DMS79 (cell line): ENCODE data around the gene MNX1.

Source experiments
- DNase-seq: peaks from one replicate; lab custom pipeline; 2025; lab: John Stamatoyannopoulos, UW

The MNX1 gene

DNA sequence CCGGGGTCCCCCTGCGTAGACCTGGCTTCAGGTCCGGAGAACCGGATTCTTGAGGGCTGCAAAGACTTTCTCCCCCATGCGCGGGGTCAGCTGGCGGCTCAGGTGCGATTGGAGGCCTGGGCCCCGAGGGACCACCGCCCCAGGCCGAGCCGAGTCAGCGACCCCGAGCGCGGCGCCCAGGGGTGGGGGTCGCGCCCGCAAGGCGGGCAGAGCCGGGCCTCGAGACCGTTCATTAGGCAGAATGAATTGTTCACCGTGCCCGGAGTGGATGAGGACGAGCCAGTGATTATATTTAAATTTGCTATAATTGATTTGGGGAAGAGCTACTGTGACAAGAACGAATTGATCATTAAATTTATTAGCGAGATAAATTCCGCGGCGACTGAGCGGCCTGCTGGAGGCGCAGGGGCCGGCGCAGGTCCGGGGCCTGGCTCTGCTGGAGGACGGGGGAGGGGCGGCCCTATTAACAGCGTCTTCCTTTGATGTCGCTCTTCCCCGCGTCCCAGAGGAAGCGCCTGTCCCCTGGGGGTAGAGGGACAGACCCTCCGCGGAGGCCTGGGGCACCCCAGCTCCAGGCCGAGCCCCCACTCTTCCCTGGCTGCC lies 7.5 kb downstream of the MNX1 start:
- DNase-seq, result no peak

DNA sequence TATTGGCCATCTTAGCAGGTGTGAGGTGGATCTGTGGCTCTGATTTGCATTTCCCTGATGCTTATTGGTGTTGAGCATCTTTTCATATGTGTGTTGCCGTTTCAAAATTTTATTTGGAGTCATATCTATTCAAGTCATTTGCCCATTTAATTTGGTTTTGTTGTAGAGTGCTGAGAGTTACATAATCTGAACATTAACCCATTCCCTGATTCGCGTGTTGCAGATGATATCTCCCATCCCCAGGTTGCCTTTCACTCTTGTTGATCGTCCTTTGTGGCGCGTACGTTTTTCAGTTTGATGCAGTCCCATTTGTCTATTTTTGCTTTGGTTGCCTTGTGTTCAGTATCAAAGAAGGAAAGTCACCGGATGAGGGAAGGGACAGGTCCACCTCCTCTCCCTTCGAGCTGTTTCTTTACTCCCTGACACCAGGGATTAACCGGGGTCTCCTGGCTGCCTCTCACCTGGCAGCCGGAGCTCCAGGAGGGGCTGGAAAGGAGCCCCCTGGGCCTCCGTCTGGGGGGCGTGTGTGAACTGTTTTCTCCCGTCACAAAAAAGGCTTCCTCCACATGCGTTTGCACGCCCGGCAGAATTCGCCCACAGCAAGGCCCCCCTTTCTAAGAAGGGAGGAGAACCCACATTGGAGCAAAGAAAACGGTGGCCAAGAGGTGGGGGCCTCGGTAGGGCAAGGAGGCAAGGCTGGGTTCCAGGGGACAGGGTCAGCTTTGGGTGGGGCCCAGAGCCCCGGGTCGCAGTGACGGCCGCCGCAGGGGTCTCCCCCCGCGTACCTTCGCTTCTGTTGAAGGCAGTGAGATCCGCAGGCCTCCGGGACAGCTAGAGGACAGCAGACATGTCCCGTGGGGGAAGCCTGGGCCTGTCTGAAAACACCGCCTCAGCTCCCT lies 8.3 kb downstream of the MNX1 start:
- DNase-seq, result no peak

DNA sequence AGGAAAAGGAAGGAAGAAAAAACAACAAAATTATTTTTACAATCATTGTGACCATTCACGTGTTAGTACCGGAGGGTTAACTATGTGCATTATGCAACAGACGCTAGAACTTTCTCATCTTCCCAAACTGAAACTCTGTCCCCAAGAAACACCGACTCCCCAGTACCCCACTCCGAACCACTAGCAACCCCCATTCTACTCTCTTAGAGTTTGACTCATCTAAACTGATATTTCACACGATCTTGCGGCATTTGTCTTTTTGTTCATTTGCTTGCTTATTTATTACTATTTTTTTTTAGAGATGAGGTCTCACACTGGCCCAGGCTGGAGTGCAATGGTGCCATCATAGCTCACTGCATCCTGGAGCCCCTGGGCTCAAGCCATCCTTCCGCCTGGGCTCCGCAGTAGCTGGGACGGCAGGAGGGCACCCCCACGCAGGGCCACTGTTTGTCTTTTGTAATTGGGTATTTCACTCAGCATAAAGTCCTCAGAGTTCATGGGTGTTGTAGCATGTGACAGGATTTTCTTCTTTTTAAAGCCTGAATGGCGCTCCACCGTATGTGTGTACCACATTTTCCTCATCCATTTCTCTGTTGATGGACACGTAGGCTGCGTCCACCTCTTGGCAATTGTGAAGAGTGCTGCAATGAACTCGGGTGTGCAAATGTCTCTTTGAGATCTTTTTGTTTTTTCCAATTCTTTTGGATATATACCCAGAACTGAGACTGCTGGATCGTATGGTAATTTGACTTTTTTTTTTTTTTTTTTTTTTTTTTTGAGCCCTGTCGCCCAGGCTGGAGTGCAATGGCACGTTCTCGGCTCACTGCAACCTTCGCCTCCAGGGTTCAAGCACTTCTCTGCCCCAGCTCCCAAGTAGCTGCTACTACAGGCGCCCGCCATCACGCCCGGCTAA lies 9.5 kb downstream of the MNX1 start:
- DNase-seq, result no peak

DNA sequence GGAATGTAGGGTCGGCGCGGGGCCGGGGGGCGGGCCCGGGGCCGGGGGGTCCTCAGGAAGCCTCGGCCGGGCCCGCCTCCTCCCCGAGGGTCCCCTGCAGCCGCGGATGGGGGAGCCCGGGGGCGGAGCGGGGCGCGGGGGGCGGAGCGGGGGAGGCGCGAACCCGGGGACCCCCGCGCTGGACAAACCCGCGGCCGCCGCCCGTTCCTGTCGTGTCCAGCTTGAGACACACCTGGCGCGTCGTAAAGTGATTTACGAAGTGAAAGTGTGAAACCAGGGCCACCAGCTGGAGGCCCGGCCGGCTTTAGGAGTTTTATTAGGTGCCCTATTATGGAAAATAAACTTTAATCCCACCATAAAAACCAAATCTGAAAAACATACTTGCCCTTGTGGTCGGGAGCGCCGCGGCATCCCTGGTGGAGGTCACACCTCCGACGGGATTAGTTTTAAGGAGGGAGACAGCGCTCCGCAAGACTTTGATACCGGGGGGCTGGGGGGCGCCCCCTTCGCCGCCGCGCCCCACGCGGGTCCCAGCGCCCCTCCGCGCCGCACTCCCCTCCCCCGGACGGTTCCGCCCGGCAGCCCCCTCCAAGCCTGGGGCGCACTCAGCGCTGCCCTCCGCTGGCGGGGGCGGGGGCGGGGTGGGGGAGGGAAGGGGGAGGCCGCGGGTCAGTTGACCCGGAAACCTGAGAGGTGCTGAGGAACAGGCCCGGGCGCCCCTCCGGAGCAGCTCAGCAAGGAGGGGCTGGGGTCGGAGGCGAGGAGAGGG lies 10.3 kb downstream of the MNX1 start:
- no peak for DNase-seq

DNA sequence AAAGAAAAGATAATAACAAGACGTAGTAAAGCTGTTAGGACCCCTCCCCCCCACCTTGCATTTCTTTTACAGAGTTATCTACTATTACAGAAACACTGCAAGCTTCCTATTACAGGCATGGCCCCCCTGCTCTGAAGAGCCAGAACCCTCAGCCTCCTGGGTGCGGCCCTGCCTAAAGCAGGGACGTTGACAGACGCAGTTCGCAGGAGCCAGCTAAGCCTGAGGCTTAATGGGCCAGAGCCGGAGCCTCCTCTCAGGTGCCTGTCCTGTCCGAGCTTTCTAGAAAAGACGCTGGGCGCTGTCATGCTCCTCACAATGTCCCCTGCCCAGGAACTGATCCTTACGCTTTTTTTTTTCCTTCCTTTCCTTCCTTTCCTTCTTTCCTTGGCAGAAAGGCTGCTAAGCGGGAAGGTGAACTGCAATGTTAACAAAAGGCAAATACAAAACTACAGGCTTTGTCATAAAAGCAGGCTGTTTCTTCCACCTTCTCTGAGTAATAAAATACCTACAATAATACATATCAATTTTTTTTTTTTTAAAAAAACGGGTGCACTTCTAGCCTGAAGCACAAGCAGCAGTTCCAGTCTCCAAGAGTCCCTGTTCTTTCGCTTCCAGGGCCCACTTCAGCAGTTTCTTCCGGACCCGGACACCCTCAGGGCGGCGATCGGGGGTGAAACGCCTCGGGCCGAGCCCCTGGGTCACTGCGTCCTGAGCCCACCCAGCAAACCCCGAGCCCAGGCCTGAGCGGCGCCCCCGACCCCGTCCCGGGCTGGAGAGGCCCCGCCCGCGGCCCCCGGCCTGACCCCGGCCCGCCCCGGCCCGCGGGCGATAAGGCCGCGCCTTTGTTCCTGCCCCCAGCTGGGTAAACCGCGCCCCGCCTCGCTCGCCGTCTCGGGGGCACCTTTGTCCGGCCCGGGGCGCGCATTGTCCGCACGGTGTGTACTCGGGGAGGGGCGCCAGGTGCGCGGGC lies 11.2 kb downstream of the MNX1 start:
- DNase-seq, result no peak

DNA sequence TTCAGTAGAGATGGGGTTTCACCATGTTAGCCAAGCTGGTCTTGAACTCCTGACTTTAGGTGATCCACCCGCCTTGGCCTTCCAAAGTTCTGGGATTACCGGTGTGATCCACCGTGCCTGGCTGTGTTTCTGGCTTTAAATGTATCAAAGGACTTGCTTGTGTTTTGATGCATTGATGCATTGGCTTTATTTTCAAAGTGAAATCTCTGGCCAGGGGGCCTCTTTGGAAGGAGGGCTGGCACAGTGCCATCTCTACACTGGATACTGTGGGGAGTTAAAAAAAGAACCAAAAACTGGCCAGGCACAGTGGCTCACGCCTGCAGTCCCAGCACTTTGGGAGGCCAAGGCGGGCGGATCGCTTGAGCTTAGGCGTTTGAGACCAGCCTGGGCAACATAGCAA lies 16.0 kb downstream of the MNX1 start:
- no peak for DNase-seq

DNA sequence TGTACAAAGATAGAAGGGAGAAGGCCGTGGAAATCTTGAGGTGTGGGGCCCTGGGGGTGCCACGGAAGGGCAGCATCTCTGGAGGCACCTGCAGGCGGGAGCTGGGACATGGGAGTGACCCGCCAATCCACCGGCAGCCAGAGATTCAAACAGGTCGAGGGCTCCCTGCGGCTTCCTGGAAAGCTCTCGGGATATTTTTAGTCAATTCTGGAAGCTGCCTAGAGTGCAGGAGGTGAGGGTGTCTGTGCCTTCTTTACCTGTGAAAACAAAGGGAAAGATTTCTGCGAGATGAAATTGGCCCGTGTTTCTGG lies 16.6 kb downstream of the MNX1 start:
- no peak for DNase-seq

DNA sequence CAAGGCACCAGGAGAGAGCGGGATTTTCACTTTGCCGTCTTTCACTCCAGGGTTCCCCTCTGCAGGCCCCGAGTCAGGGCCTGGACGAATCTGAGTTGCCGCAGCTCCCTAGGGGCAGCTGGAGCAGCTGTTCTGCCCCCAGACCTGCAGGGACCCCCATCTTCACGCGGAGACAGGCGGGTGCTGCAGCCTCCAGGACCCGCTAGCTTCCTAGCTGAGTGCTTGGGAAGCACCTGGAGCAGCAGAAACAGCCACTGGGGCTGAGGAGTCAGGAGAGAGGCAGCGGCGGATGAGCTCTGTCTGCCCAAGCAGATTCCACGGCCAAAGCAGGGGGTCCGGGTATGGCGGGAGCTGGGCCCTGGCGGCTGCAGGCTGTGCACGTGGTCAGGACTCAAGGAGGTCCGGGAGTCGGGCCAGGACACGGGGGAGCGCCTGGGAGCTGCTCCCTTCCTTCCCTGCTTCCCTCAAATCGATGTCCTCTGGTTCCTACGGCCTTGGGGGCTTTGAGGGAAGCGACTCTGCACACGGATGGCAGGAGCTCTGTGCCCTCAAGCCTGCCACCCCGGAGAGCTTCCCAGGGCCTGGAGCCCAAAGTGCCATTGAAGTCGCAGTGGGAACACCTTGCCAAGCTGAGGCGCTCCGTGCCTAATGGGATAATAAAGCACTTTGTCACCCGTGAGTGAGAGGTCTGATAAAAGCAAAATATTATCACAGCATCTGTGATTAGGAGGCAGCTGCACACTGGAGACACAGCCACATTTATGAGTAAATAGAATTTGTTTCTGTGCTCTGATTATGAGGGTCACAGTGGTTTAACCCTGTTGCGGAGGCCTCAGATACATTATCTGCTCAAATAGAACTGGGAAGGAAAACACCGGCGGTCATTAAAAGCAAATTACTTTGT lies 17.2 kb downstream of the MNX1 start:
- peak; percentile 67 for DNase-seq

DNA sequence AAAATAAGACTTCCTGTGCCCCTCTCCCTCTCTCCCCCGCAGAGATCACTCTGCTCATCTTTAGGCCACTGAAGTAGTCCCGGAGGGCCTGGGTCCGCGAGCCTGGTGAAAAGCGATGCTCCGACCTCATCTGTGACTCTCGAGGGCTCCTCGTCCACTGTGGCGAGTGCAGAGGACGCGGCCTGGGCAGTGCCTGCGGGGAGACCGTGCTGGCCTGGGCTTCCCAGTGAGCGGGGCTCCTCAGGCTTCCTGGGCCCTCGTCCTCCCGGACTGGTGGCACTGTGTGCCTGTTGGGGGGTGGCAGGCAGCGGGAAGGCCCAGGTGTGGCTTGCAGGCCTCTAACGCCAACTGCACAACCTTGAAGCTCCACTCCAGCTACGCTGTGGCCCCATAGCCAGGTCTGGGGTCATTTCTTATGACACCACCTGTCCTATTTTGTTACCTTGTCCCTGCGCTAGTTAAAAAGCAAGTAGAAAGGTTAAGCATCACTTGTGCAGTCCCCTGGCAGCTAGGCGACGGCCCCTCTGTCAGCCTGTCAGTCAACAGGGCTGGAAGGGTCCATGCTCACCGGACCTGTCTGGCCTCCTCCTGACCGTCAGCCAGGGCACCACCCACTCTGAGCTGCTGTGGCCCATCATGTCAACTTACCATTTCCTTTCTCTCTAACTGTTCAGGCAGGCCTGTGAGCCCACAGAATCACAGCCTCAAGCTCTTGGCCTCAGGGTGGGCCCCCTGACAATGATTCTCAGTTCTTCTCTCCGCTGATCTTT lies 20.5 kb downstream of the MNX1 start:
- DNase-seq, result no peak

DNA sequence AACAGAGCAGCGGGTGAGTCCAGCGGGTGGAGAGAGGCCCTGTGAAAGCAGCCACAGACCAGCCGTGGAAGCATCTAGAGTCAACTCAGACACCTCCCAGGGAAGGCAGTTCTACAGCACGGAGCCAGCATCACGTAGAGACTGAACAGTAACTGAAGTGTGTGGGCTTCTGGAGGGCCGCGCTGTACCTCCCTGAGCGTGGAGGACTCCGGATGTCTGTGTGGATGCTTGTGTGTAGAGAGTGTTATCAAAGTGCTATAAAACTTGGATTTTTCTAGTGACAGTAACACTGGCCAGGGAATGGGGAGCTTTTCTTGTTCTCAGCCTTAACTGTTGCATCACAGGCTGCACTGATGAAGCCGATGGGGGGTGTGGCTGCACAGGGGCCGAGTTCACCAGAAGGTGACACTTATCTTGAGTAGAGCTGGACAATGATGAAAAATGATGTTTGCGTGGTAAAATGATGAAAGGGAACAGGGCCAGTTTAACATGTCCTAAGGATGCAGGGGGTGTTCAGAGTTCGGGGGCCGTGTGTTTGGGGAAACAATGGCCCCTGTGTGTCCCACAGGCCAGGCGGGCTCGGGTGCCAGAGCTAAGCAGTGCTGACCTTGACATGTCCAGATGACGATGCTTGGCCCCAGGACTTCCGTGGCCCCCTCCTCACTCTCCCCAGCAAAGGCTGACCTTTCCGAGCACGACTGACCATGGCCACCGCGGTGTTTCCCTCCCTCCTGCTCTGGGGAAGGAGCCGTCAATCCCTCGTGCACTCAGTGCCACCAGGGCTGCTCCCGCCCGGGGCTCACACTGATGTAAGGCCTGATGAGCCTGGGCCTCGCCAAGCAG lies 21.9 kb downstream of the MNX1 start:
- no peak for DNase-seq

DNA sequence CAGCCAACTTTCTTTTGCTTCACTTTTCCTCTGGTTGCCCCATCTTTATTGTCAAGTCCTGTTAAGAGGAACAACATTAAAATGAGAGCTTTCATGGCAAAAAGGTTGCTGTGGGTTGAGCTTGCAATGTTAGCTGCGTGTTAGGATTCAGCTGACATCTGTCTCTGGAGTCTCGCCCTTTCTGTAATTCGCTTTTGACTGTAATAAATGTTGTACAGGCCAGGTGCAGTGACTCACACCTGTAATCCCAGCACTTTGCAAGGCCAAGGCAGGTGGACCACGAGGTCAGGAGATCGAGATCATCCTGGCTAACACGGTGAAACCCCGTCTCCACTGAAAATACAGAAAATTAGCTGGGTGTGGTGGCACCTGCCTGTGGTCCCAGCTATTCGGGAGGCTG lies 24.1 kb downstream of the MNX1 start:
- DNase-seq, result no peak

DNA sequence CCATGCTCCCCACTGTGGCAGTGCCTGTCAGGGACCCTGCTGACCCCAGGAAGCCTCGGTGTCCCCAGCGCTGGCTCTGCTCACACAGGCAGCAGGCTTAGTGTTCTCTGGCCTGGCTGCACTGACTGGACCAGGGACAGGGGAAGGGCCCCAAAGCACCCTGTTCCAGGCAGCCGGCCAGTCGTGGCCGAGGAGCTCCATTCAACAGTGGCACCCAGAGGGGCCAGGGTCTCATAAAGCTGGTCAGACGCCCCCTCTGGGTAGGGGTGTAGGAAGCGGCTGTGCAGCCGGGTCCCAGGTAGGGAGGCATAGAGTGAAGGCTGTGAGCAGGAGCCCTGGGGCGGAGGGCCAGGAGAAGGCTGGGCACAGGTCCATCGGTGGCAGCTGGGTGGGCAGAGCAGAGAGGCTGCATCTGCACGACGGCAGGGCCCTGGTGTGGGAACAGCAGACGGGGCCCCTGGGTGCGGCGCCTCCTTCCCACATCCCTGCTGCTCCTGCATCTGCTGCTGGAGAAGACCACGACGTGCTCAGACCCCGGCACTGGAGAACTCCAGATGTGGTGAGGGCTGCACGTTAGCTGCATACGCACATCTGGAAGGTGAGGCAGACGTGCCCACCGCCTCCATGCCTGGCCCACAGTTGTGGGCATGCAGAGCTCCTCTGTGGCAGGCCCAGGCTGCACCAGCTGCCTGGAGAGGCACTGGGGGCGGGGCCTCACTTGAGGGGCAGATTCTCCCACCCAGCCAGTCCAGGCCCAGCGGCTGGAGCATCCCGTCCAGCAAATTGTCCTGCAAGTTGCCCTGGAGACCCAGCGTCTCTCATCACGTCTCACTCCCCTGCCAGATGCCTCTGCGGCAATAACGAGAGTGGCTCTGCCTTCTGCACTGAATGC lies 25.1 kb downstream of the MNX1 start:
- no peak for DNase-seq

DNA sequence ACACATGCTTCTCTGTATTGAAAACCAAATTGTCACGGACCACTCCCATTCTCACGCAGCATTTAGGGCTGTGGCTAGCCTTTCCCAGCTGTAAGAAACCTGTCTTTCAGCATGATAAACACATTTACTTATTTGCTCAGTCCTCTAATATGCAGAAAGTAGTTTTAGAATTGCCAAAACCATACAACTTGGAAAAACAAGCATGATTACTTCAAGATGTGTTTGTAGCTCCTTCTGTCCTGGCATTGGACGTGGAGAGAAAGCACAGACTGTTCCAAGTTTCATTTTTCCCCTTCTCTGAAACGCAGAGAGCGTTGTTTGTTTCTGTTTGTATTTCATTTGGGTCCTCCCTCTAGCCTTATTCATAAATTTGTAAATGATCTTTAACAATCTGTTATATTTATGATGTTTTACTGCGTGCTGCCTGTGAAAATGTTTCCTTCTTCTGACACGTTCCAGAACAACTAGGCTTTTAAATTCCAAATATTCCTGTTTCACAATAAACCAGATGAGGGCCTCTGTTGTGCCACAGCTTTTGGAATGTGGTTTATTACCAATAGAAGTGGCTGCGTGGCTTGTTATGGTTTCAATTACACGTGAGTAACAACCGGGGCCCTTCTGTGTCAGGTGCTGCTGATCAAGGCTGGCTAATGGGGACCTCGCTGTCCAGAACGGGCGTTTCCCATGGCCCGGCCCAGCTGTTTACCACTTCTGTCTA lies 26.1 kb downstream of the MNX1 start:
- no peak for DNase-seq

DNA sequence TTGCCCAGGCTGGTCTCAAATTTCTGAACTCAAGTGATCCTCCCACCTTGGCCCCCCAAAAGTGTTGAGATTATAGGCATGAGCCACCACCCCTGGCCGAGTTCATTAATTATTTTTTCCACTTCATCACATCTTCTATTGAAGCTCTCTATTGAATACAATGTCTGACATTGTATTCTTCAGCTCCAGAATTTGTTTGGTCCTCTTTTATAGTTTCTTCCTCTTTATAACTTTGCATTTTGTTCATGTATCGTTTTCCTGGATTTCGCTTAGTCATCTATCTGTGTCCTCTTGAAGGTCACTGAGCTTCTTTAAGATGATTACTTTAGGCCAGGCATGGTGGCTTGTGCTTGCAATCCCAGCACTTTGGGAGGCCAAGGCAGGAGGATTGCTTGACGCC lies 30.8 kb downstream of the MNX1 start:
- no peak for DNase-seq

DNA sequence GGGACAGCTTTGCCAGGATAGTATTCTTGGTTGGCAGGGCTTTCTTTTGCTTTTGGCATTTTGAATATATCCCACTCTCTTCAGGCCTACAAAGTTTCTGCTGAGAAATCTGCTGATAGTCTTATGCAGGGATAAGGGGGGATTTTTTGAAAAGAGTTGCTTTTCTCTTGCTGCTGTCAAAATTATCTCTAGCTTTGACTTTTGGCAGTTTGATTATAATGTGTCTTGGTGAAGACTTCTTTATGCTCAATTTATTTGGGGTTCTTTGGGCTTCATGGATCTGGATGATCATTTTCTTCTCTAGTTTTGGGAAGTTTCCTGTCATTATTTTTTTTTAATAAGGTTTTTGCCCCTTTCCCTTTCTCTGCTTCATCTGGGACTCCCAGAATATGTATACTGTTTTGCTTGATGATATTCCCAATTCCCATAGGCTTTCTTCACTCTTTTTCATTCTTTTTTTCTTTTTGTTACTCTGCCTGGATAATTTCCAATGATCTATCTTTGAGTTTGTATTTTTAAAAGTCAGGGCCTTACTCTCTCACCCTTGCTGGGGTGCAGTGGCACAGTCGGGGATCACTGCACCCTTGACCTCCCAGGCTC lies 31.4 kb downstream of the MNX1 start:
- DNase-seq, result no peak

DNA sequence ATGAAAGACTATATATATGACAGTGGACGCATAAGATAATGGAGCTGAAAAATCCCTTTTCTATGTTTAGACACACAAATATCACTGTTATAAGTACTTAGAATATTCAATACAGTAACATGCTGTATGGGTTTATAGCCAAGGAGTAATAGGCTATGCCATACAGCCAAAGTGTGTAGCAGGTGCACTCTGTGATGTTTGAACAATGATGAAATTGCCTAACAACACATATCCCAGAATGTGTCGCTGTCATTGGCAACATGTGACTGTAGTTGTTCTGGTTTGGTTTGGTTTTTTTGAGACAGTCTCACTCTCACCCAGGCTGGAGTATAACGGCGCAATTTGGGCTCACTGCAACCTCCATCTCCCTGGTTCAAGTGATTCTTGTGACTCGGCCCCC lies 34.8 kb downstream of the MNX1 start:
- no peak for DNase-seq
